ENCODE results near the gene TMEFF2. TPM values are rescaled to one million over a fixed set of nuclear protein-coding genes. Genes with fewer than 3 reads are reported as not detected.

Gene TMEFF2
- total RNA-seq, 2 experiments from 2014 or later = not detected

GRCh38 chr2:192029089-192029488 is 165.6 kb downstream of the TMEFF2 start:
- H3K27ac Mint-ChIP-seq = no peak overlapping the region
- POLR2A ChIA-PET = no interaction called here

GRCh38 chr2:192026825-192027120 is 168.0 kb downstream of the TMEFF2 start:
- Mint-ChIP-seq H3K27ac (no peak overlapping the region), H3K36me3 (ENCODE audit: low read depth) (no peaks in the 10 kb centered on the region), H3K4me3 (no peak overlapping the region), H3K4me1 (no peaks in the 10 kb centered on the region), H3K9me3 (no peaks in the 10 kb centered on the region), H3K27me3 (peaks cover 2% of the 10 kb centered on the region)
- CTCF ChIA-PET = no interaction called here
- POLR2A ChIA-PET = no interaction called here
- DNase-seq = no peak

More at GRCh38 chr2:192029089-192029488, 165.6 kb downstream of the TMEFF2 start:
- no peak overlapping the region for H3K4me3 Mint-ChIP-seq
- H3K27me3 Mint-ChIP-seq = peaks cover 2% of the 10 kb centered on the region
- H3K4me1 Mint-ChIP-seq = no peaks in the 10 kb centered on the region
- DNase-seq = no peak
- H3K36me3 Mint-ChIP-seq (ENCODE audit: low read depth) = no peaks in the 10 kb centered on the region
- CTCF ChIA-PET = interaction anchor here (0.8 kb wide), 1 partner anchor 217 kb away, joined by 3 read pairs; no protein-coding TSS in a partner anchor
- H3K9me3 Mint-ChIP-seq = no peaks in the 10 kb centered on the region

GRCh38 chr2:192026059-192026824 is 168.5 kb downstream of the TMEFF2 start:
- CTCF ChIA-PET = no interaction called here
- Mint-ChIP-seq H3K27ac (no peak overlapping the region), H3K4me3 (no peak overlapping the region), H3K4me1 (no peaks in the 10 kb centered on the region), H3K9me3 (no peaks in the 10 kb centered on the region), H3K27me3 (peaks cover 6% of the 10 kb centered on the region), H3K36me3 (ENCODE audit: low read depth) (no peaks in the 10 kb centered on the region)
- no peak for DNase-seq
- POLR2A ChIA-PET = no interaction called here

GRCh38 chr2:192025637-192026036 is 169.1 kb downstream of the TMEFF2 start:
- H3K27ac Mint-ChIP-seq = no peak overlapping the region
- CTCF ChIA-PET = no interaction called here

GRCh38 chr2:192023006-192023405 is 171.7 kb downstream of the TMEFF2 start:
- POLR2A ChIA-PET = no interaction called here
- CTCF ChIA-PET = no interaction called here

More at GRCh38 chr2:192025637-192026036, 169.1 kb downstream of the TMEFF2 start:
- Mint-ChIP-seq H3K36me3 (ENCODE audit: low read depth) (no peaks in the 10 kb centered on the region), H3K9me3 (no peaks in the 10 kb centered on the region), H3K4me1 (no peaks in the 10 kb centered on the region), H3K4me3 (no peak overlapping the region), H3K27me3 (peaks cover 6% of the 10 kb centered on the region)
- no peak for DNase-seq
- POLR2A ChIA-PET = no interaction called here

GRCh38 chr2:192017844-192018243 is 176.9 kb downstream of the TMEFF2 start:
- no peaks in the 10 kb centered on the region for H3K9me3 Mint-ChIP-seq
- no peak overlapping the region for H3K4me3 Mint-ChIP-seq
- no peaks in the 10 kb centered on the region for H3K36me3 Mint-ChIP-seq (ENCODE audit: low read depth)
- peaks cover 12% of the 10 kb centered on the region for H3K27me3 Mint-ChIP-seq
- DNase-seq = no peak
- ChIA-PET CTCF (interaction anchor here (1.1 to 1.9 kb wide), 2 partner anchors 145 to 454 kb away, joined by 3 to 4 read pairs; no protein-coding TSS in a partner anchor), POLR2A (no interaction called here)
- H3K4me1 Mint-ChIP-seq = no peaks in the 10 kb centered on the region
- H3K27ac Mint-ChIP-seq = no peak overlapping the region

More at GRCh38 chr2:192023006-192023405, 171.7 kb downstream of the TMEFF2 start:
- H3K36me3 Mint-ChIP-seq (ENCODE audit: low read depth) = no peaks in the 10 kb centered on the region
- no peaks in the 10 kb centered on the region for H3K9me3 Mint-ChIP-seq
- H3K4me1 Mint-ChIP-seq = no peaks in the 10 kb centered on the region
- H3K4me3 Mint-ChIP-seq = no peak overlapping the region
- no peak for DNase-seq
- H3K27me3 Mint-ChIP-seq = peaks cover 6% of the 10 kb centered on the region
- no peak overlapping the region for H3K27ac Mint-ChIP-seq

- DNase-seq = no peak
- Mint-ChIP-seq H3K4me3 (no peak overlapping the region), H3K36me3 (ENCODE audit: low read depth) (no peaks in the 10 kb centered on the region), H3K9me3 (no peaks in the 10 kb centered on the region), H3K27ac (no peak overlapping the region), H3K27me3 (peaks cover 8% of the 10 kb centered on the region), H3K4me1 (no peaks in the 10 kb centered on the region)
- CTCF ChIA-PET = no interaction called here
- POLR2A ChIA-PET = no interaction called here
Measured at GRCh38 chr2:192016265-192016664, 178.5 kb downstream of the TMEFF2 start.

GRCh38 chr2:192013211-192013610 is 181.5 kb downstream of the TMEFF2 start:
- no peak for DNase-seq
- POLR2A ChIA-PET = no interaction called here
- no peak overlapping the region for H3K27ac Mint-ChIP-seq
- no peaks in the 10 kb centered on the region for H3K9me3 Mint-ChIP-seq
- H3K4me1 Mint-ChIP-seq = no peaks in the 10 kb centered on the region
- no peak overlapping the region for H3K4me3 Mint-ChIP-seq
- no peaks in the 10 kb centered on the region for H3K36me3 Mint-ChIP-seq (ENCODE audit: low read depth)
- H3K27me3 Mint-ChIP-seq = peaks cover 20% of the 10 kb centered on the region
- CTCF ChIA-PET = no interaction called here

GRCh38 chr2:192011196-192011595 is 183.5 kb downstream of the TMEFF2 start:
- no peaks in the 10 kb centered on the region for H3K36me3 Mint-ChIP-seq (ENCODE audit: low read depth)
- POLR2A ChIA-PET = no interaction called here
- H3K9me3 Mint-ChIP-seq = no peaks in the 10 kb centered on the region
- no peak overlapping the region for H3K27ac Mint-ChIP-seq
- DNase-seq = no peak
- CTCF ChIA-PET = no interaction called here
- H3K4me3 Mint-ChIP-seq = no peak overlapping the region
- peaks cover 15% of the 10 kb centered on the region for H3K27me3 Mint-ChIP-seq
- no peaks in the 10 kb centered on the region for H3K4me1 Mint-ChIP-seq

GRCh38 chr2:192010073-192010472 is 184.7 kb downstream of the TMEFF2 start:
- H3K4me3 Mint-ChIP-seq = no peak overlapping the region
- no peaks in the 10 kb centered on the region for H3K36me3 Mint-ChIP-seq (ENCODE audit: low read depth)
- no peaks in the 10 kb centered on the region for H3K9me3 Mint-ChIP-seq
- ChIA-PET POLR2A (no interaction called here), CTCF (interaction anchor here (0.6 kb wide), 1 partner anchor 403 kb away, joined by 3 read pairs; no protein-coding TSS in a partner anchor)
- no peak overlapping the region for H3K27ac Mint-ChIP-seq
- DNase-seq = no peak
- peaks cover 15% of the 10 kb centered on the region for H3K27me3 Mint-ChIP-seq
- no peaks in the 10 kb centered on the region for H3K4me1 Mint-ChIP-seq

GRCh38 chr2:192007581-192008228 is 187.0 kb downstream of the TMEFF2 start:
- no peak overlapping the region for H3K4me3 Mint-ChIP-seq

GRCh38 chr2:192005211-192005610 is 189.5 kb downstream of the TMEFF2 start:
- DNase-seq = no peak
- Mint-ChIP-seq H3K4me1 (no peaks in the 10 kb centered on the region), H3K27ac (no peak overlapping the region), H3K36me3 (ENCODE audit: low read depth) (no peaks in the 10 kb centered on the region), H3K27me3 (peaks cover 10% of the 10 kb centered on the region), H3K9me3 (no peaks in the 10 kb centered on the region), H3K4me3 (no peak overlapping the region)
- ChIA-PET POLR2A (no interaction called here), CTCF (no interaction called here)

More at GRCh38 chr2:192007581-192008228, 187.0 kb downstream of the TMEFF2 start:
- no peak for DNase-seq
- ChIA-PET POLR2A (no interaction called here), CTCF (no interaction called here)
- Mint-ChIP-seq H3K36me3 (ENCODE audit: low read depth) (no peaks in the 10 kb centered on the region), H3K9me3 (no peaks in the 10 kb centered on the region), H3K27ac (no peak overlapping the region), H3K4me1 (no peaks in the 10 kb centered on the region), H3K27me3 (peaks cover 16% of the 10 kb centered on the region)

GRCh38 chr2:192004188-192004963 is 190.4 kb downstream of the TMEFF2 start:
- Mint-ChIP-seq H3K9me3 (no peaks in the 10 kb centered on the region), H3K36me3 (ENCODE audit: low read depth) (no peaks in the 10 kb centered on the region), H3K4me3 (no peak overlapping the region), H3K27me3 (peaks cover 9% of the 10 kb centered on the region), H3K4me1 (no peaks in the 10 kb centered on the region), H3K27ac (no peak overlapping the region)
- DNase-seq = no peak
- POLR2A ChIA-PET = no interaction called here
- CTCF ChIA-PET = no interaction called here
